Coronary artery (tissue), 2 donors: ENCODE measurements around the gene NOS3.

Experiments used
- DNase-seq: peaks from one replicate; pipeline ENCODE4 v3.0.0-alpha.2; 2017; ENCODE audit warnings: low spot score
- H3K27ac ChIP-seq, 2 donors: fragments of 200-600 bp; sonication (generic); one replicate each; pipeline ENCODE4 v1.5.1; 2016 to 2019
- H3K4me3 ChIP-seq: fragments of 200-600 bp; sonication (generic); 2 replicates; pipeline ENCODE4 v1.5.1; 2016; ENCODE audit warnings: mild to moderate bottlenecking, moderate library complexity
- CTCF ChIP-seq: fragments of 200-600 bp; sonication (generic); IDR thresholded peaks from one replicate; pipeline ENCODE4 v1.5.1; 2019; ENCODE audit warnings: antibody characterized with exemption

Gene NOS3

DNA sequence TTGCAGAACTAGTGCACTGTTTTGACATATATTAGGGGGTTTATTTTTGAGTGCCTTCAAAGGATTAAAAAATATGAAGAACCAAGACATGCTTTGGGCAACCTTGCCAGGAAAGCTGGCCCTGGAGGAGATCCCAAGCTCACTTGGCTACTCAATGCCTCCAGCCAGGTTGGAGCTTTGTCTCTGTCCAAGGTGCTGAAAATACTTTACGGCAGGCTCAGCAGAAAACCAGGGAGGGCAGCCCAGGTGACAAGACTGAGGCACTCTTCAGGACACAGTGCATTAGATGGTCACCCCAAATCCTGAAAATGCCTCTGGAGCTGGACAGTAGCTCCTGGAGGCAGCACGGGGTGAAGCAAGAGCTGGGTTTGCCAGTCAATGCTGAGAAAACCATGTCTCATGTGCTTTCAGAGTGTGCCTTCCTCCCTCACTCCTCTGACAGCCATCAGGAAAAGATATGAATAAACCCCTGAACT is 6.9 kb upstream of the NOS3 start:
- no peak for DNase-seq
- no peak overlapping the region for H3K4me3 ChIP-seq
- no peak overlapping the region for H3K27ac ChIP-seq
- no peak for TF ChIP-seq CTCF

DNA sequence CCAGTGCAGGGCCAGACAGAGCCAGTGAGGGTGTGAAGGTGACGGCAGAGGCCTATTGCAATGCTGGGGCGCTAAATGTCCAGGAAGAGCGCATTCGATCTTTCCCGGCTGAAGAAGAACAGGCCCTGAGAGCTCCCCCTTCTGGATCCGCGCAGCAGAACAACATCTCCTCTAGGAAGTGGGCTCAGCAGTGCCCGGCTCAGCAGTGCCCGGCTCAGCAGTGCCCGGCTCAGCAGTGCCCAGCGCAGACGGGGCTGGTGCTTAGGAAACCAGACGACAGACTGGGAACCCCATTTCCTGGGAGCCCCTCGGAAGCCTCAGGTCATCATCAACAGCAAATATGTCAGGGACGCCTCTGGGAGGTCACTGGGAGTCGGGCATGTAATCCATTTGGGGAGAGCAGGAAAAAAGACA is 4.7 kb upstream of the NOS3 start:
- no peak for TF ChIP-seq CTCF
- Histone ChIP-seq H3K27ac (no peak overlapping the region), H3K4me3 (no peak overlapping the region)
- no peak for DNase-seq

- H3K27ac ChIP-seq: no peak overlapping the region
- DNase-seq: no peak
- TF ChIP-seq CTCF: no peak
- H3K4me3 ChIP-seq: no peak overlapping the region
Measured at GRCh38 chr7:150986556-150986955, 4.3 kb upstream of the NOS3 start.

DNA sequence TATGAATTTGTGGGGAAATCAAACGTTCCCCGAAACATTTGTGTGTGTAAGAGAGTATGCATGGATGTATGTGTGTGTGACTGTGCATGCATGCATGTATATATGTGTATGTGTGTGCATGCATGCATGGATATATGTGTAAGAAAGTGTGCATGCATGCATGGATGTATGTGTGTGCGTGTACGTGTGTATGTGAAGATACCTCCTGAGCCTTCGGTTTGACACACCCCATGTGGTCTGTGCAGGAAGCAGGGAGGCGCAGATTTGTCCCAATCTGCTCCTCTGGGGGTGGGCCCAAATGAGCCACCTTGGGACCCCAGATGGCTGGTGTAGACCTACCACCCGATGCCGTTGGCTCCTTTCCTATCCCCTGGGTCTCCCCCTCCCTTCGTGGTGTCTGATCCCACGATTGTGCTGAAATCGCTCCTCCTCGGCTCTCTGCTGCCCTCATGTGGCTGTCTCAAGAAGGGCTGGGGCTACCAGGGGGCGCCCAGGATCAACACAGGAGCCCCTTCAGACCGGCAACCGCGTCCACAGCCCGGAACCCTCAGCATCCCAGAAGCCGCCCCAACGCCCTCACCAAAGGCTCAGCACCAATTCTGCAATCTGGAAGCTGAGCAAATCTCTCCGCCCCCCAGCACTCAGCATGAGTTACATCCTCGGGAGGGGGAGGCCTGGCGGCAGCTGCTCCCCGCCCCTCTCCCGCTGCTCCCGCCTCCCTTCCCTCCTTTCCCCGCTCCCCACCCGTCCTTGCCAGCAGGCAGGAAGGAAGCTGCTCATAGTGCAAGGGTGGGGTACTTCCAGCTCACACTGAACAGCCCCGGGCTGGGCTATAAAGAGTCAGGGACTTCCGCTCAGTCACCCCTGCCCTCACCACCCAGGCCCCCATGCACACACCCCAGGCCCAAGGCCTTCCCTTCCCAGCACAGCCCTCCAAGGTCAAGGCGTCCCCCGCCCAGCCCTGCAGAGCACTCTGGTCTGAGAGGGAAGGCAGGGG is 2.3 kb upstream of the NOS3 start:
- peak; percentile 32 for TF ChIP-seq CTCF
- DNase-seq: no peak
- H3K27ac ChIP-seq: peak overlapping the region in 1 of 2 donors; percentile 69
- H3K4me3 ChIP-seq: peak overlapping the region; percentile 48

DNA sequence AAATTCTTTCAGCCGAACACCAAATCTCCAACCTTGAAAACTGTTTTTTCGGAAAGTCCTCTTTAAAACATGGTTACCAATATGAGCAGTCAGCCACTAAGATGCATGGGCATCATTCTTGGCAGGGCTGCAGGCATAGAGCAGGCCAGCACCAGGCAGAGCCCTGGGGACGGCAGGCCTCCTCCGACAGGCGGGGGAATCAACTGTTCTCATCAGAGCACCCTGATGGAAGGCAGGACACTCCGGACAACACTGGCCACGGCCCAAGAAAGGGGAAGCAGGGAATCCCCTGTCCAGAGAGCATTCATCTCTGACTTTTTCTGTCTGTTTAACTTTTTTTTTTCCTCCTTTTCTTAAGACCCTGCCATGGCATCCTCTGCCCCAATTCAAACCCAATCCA is 1.4 kb upstream of the NOS3 start:
- peak overlapping the region; percentile 48 for H3K4me3 ChIP-seq
- no peak for DNase-seq

GRCh38 chr7:150992051-150992640 is 1.3 kb downstream of the NOS3 start:
- no peak overlapping the region for H3K4me3 ChIP-seq
- DNase-seq: no peak
- TF ChIP-seq CTCF: no peak
- peak overlapping the region in 1 of 2 donors; percentile 41 for H3K27ac ChIP-seq

More for the DNA sequence above, 1.4 kb upstream of the NOS3 start:
- TF ChIP-seq CTCF: no peak
- H3K27ac ChIP-seq: peak overlapping the region in 1 of 2 donors; percentile 69
